B cell (primary cell): ENCODE measurements around the gene LRP5. TPM values are rescaled to one million over a fixed set of nuclear protein-coding genes. Genes with fewer than 3 reads are reported as not detected.
"Not testable (repeated sequence)": the region's sequence is repeated elsewhere in the genome, so short reads cannot be mapped to it uniquely, and the experiment has no call there.

Experiments used
- ATAC-seq: fragments of 200-7000 bp; cut with Tn5 transposase; one replicate; pipeline ENCODE4 v1.10.0; 2021; ENCODE audit warnings: low read depth, mild to moderate bottlenecking, moderate number of reproducible peaks, moderate library complexity
- CTCF ChIA-PET: fragments of 350-600 bp; sonication (Branson Sonifier 250); formaldehyde crosslinking; loops from one replicate; lab custom pipeline; 2021; ENCODE audit warnings: antibody characterized with exemption, inconsistent platforms; lab: Charles Lee
- POLR2A ChIA-PET: fragments of 350-600 bp; sonication (Branson Sonifier 250); formaldehyde crosslinking; loops from one replicate; lab custom pipeline; 2021; ENCODE audit warnings: antibody characterized with exemption; lab: Charles Lee
- DNase-seq: peaks from one replicate; pipeline ENCODE4 v3.0.0; 2013
- H2AFZ ChIP-seq: 2 replicates; pipeline ENCODE4 v1.6.1; 2012; ENCODE audit warnings: mild to moderate bottlenecking, low read depth, low read length; ENCODE audit not compliant: insufficient read depth, poor library complexity, severe bottlenecking
- H3K27ac ChIP-seq, 2 donors: 1 replicate in 1 of 2; 2 replicates in 1 of 2; pipeline ENCODE4 v1.5.1; 2012 to 2013; ENCODE audit warnings: low read length in 2 of 2, mild to moderate bottlenecking in 2 of 2, moderate library complexity in 1 of 2
- H3K27me3 ChIP-seq, 4 experiments: fragments of 200-600 bp in 1 of 4; sonication (generic) in 1 of 4; replicated peaks in 1 of 4; 1 replicate in 2 of 4; 2 replicates in 2 of 4; pipeline versions ENCODE4 v1.6.1 to v1.7.0; 2013 to 2016; ENCODE audit warnings: low read length in 3 of 4, mild to moderate bottlenecking in 2 of 4, mixed read lengths in 1 of 4, moderate library complexity in 1 of 4; ENCODE audit not compliant: insufficient read depth in 4 of 4, control insufficient read depth in 3 of 4; ENCODE audit errors: control extremely low read depth in 1 of 4
- H3K36me3 ChIP-seq, 2 experiments: replicated peaks in 1 of 2; 1 replicate in 1 of 2; 2 replicates in 1 of 2; pipeline versions ENCODE4 v1.6.1 to v1.7.1; 2013; ENCODE audit warnings: low read length in 1 of 2; ENCODE audit not compliant: insufficient read depth in 2 of 2, control insufficient read depth in 1 of 2; ENCODE audit errors: control extremely low read depth in 1 of 2, extremely low read depth in 1 of 2
- H3K4me1 ChIP-seq, 2 donors: fragments of 200-600 bp in 1 of 2; sonication (generic) in 1 of 2; 1 replicate in 1 of 2; 2 replicates in 1 of 2; pipeline versions ENCODE4 v1.5.1 to v1.6.1; 2013 to 2017; ENCODE audit warnings: low read length in 2 of 2; ENCODE audit not compliant: control insufficient read depth in 2 of 2, insufficient read depth in 2 of 2
- H3K4me2 ChIP-seq: replicated peaks from 2 replicates; pipeline ENCODE3; 2012; ENCODE audit warnings: mild to moderate bottlenecking, low read depth, low read length; ENCODE audit not compliant: poor library complexity, severe bottlenecking
- H3K4me3 ChIP-seq, 5 experiments: fragments of 200-600 bp in 1 of 5; sonication (generic) in 1 of 5; 1 replicate in 3 of 5; 2 replicates in 2 of 5; pipeline versions ENCODE4 v1.5.1 to v1.7.0; 2011 to 2016; ENCODE audit warnings: low read length in 4 of 5, mild to moderate bottlenecking in 4 of 5, low read depth in 2 of 5, control low read depth in 1 of 5, moderate library complexity in 1 of 5; ENCODE audit not compliant: insufficient read depth in 1 of 5; ENCODE audit errors: control extremely low read depth in 1 of 5, extremely low read depth in 1 of 5
- H3K79me2 ChIP-seq: fragments of 200-600 bp; sonication (generic); one replicate; pipeline ENCODE4 v1.6.0; 2016; ENCODE audit warnings: low read length; ENCODE audit not compliant: control insufficient read depth, insufficient read depth
- H3K9ac ChIP-seq: fragments of 200-600 bp; sonication (generic); 2 replicates; pipeline ENCODE4 v1.6.1; 2017; ENCODE audit warnings: mild to moderate bottlenecking, low read length, moderate library complexity
- H3K9me3 ChIP-seq, 3 donors: one replicate each; pipeline versions ENCODE4 v1.6.1 to v1.7.1; 2013; ENCODE audit warnings: low read length in 2 of 3; ENCODE audit not compliant: control insufficient read depth in 2 of 3, insufficient read depth in 1 of 3; ENCODE audit errors: control extremely low read depth in 1 of 3
- H4K20me1 ChIP-seq: 2 replicates; pipeline ENCODE4 v1.6.0; 2012; ENCODE audit warnings: mild to moderate bottlenecking, low read length; ENCODE audit not compliant: insufficient read depth, control insufficient read depth, poor library complexity, severe bottlenecking
- H3K27ac Mint-ChIP-seq: one replicate; pipeline ENCODE4 v1.8.0; 2021; ENCODE audit warnings: mixed read lengths
- H3K27me3 Mint-ChIP-seq: one replicate; pipeline ENCODE4 v1.8.0; 2021; ENCODE audit warnings: mixed read lengths
- H3K4me1 Mint-ChIP-seq: one replicate; pipeline ENCODE4 v1.8.0; 2021; ENCODE audit warnings: mixed read lengths
- H3K4me3 Mint-ChIP-seq: one replicate; pipeline ENCODE4 v1.8.0; 2021; ENCODE audit warnings: mixed read lengths
- H3K9me3 Mint-ChIP-seq: one replicate; pipeline ENCODE4 v1.8.0; 2022; ENCODE audit warnings: mixed read lengths; ENCODE audit not compliant: insufficient read depth
- EZH2 ChIP-seq: IDR thresholded peaks from 2 replicates; pipeline ENCODE4 v1.6.1; 2012; ENCODE audit warnings: borderline replicate concordance, low read depth, mild to moderate bottlenecking, moderate library complexity, low read length; ENCODE audit not compliant: insufficient read depth, poor library complexity, severe bottlenecking
- WGBS: methylation state at CpG from one replicate; pipeline ENCODE4 v1.1.5; 2013; ENCODE audit warnings: missing lambda C conversion rate; ENCODE audit not compliant: insufficient coverage; 5-methylcytosine and 5-hydroxymethylcytosine counted together
- intact Hi-C: fragments of 100-400 bp; cut with micrococcal nuclease; formaldehyde crosslinking; loops from one replicate; pipeline ENCODE4 v1.10.0; 2022
- polyA plus RNA-seq: library from polyadenylated mRNA; depleted of rRNA; stranded (reverse); fragments of >200 nt; gene quantifications from 2 replicates; pipeline ENCODE4 v1.2.3, GENCODE V29; 2012
- total RNA-seq, 2 donors: library from RNA; stranded (reverse); fragments of 120-200 nt in 1 of 2; gene quantifications; 1 replicate in 1 of 2; 2 replicates in 1 of 2; pipeline versions ENCODE4 v1.2.3 to v1.2.4, GENCODE V29; 2013 to 2022
- TF ChIP-seq, protein P1 (sequence below): fragments of 200-600 bp; IDR thresholded peaks from one replicate; pipeline ENCODE4 v1.8.0; 2022; ENCODE audit warnings: antibody characterized with exemption, mild to moderate bottlenecking

Gene LRP5
- total and polyA plus RNA-seq, 2 donors (not counting 1 experiment from before 2014, with no cell fraction given), result 2.4 to 13.9 TPM

- DNase-seq, H3K4me3 ChIP-seq, ATAC-seq, H2AFZ ChIP-seq, H4K20me1 ChIP-seq, H3K9me3 Mint-ChIP-seq, H3K36me3 ChIP-seq, H3K27me3 Mint-ChIP-seq, H3K27ac Mint-ChIP-seq, H3K4me2 ChIP-seq, H3K9ac ChIP-seq, H3K9me3 ChIP-seq, H3K27me3 ChIP-seq, H3K79me2 ChIP-seq, H3K4me3 Mint-ChIP-seq, intact Hi-C loops, H3K27ac ChIP-seq: not testable (repeated sequence)
- CTCF ChIA-PET, result interaction anchor here (1.0 to 1.5 kb wide), 3 partner anchors 11 to 18 kb away, joined by 3 read pairs; no protein-coding TSS in a partner anchor
- peaks cover 16 to 17% of the 10 kb centered on the region in 2 donors for H3K4me1 ChIP-seq
- WGBS, result 100% methylated on average over 1 of the region's 3 CpGs
- peaks cover 28% of the 10 kb centered on the region for H3K4me1 Mint-ChIP-seq
- POLR2A ChIA-PET, result interaction anchor here (1.2 kb wide), 1 partner anchor 11 kb away, joined by 14 read pairs; no protein-coding TSS in a partner anchor
These were observed 27.8 kb upstream of the LRP5 start for GRCh38 chr11:68284588-68284987.

- Histone ChIP-seq H3K9ac (no peak overlapping the region), H2AFZ (no peak overlapping the region), H3K9me3 (peaks cover 2 to 15% (median 3%) of the 10 kb centered on the region in 3 donors), H3K27me3 (no peaks in the 10 kb centered on the region), H4K20me1 (no peaks in the 10 kb centered on the region), H3K4me3 (no peak overlapping the region), H3K79me2 (no peaks in the 10 kb centered on the region), H3K4me2 (no peak overlapping the region), H3K27ac (no peak overlapping the region), H3K4me1 (peaks cover 6 to 12% of the 10 kb centered on the region in 2 donors), H3K36me3 (no peaks in the 10 kb centered on the region)
- intact Hi-C loops, result no loop called here
- DNase-seq (no peak), ATAC-seq (no peak)
- Mint-ChIP-seq H3K9me3 (peaks cover 7% of the 10 kb centered on the region), H3K27me3 (no peaks in the 10 kb centered on the region), H3K4me1 (peaks cover 20% of the 10 kb centered on the region), H3K27ac (no peak overlapping the region), H3K4me3 (no peak overlapping the region)
- ChIA-PET CTCF (interaction anchor here (0.8 to 2.7 kb wide), 4 partner anchors 9 to 96 kb away, joined by 3 to 15 read pairs (median 8); partner anchors contain the start of gene C11orf24), POLR2A (interaction anchor here (0.6 to 2.1 kb wide), 2 partner anchors 9 to 15 kb away, joined by 6 to 10 read pairs; partner anchors contain the start of gene C11orf24)
- WGBS, result 100% methylated on average over 3 of the region's 8 CpGs
- TF ChIP-seq, protein P1, sequence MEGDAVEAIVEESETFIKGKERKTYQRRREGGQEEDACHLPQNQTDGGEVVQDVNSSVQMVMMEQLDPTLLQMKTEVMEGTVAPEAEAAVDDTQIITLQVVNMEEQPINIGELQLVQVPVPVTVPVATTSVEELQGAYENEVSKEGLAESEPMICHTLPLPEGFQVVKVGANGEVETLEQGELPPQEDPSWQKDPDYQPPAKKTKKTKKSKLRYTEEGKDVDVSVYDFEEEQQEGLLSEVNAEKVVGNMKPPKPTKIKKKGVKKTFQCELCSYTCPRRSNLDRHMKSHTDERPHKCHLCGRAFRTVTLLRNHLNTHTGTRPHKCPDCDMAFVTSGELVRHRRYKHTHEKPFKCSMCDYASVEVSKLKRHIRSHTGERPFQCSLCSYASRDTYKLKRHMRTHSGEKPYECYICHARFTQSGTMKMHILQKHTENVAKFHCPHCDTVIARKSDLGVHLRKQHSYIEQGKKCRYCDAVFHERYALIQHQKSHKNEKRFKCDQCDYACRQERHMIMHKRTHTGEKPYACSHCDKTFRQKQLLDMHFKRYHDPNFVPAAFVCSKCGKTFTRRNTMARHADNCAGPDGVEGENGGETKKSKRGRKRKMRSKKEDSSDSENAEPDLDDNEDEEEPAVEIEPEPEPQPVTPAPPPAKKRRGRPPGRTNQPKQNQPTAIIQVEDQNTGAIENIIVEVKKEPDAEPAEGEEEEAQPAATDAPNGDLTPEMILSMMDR, result no peak
- no peak for TF ChIP-seq EZH2
These were observed 25.0 kb upstream of the LRP5 start for GRCh38 chr11:68287419-68287818.
